PC-3 (cell line): ENCODE measurements around the gene SLC10A7. TPM values are rescaled to one million over a fixed set of nuclear protein-coding genes. Genes with fewer than 3 reads are reported as not detected.
A peak's percentile ranks its signal among the peaks of the same experiment; 100 is the strongest.

Source experiments
- ATAC-seq: fragments of 200-7000 bp; cut with Tn5 transposase; 2 replicates; pipeline ENCODE4 v1.9.1; 2020; ENCODE audit warnings: mild to moderate bottlenecking, moderate library complexity
- BruUV-seq: library from RNA; stranded (reverse); fragments of 400-500 nt; replicated peaks from 2 replicates; lab custom pipeline; 2021; lab: Mats Ljungman, UMichigan
- CTCF ChIA-PET: fragments of 300-600 bp; sonication (Branson Sonifier 250); formaldehyde crosslinking; loops from one replicate; lab custom pipeline; 2022; ENCODE audit warnings: antibody characterized with exemption; lab: Charles Lee
- POLR2A ChIA-PET: fragments of 300-600 bp; sonication (Branson Sonifier 250); formaldehyde crosslinking; loops from one replicate; lab custom pipeline; 2022; ENCODE audit warnings: antibody characterized with exemption; ENCODE audit not compliant: unreplicated experiment; lab: Charles Lee
- DNase-seq: peaks from one replicate; pipeline ENCODE4 v3.0.0-alpha.2; 2015
- H2AFZ ChIP-seq: fragments of 300-600 bp; sonication (generic); 2 replicates; pipeline ENCODE4 v1.6.0; 2016; ENCODE audit warnings: antibody characterized with exemption, low read length
- H3F3A ChIP-seq: fragments of 300-600 bp; sonication (generic); one replicate; pipeline ENCODE4 v1.6.0; 2017; ENCODE audit warnings: antibody characterized with exemption, low read length, control low read depth, mild to moderate bottlenecking; ENCODE audit not compliant: unreplicated experiment
- H3K27ac ChIP-seq: fragments of 300-600 bp; sonication (generic); 2 replicates; pipeline ENCODE4 v1.5.1; 2016; ENCODE audit warnings: mild to moderate bottlenecking, low read length
- H3K27me3 ChIP-seq: fragments of 300-600 bp; sonication (generic); 2 replicates; pipeline ENCODE4 v1.6.1; 2016; ENCODE audit warnings: low read length, mixed read lengths
- H3K36me3 ChIP-seq: fragments of 300-600 bp; sonication (generic); 2 replicates; pipeline ENCODE4 v1.6.1; 2016; ENCODE audit warnings: low read depth, mixed run types, low read length, mixed read lengths
- H3K4me1 ChIP-seq: fragments of 300-600 bp; sonication (generic); 2 replicates; pipeline ENCODE4 v1.5.1; 2016; ENCODE audit warnings: low read length; ENCODE audit not compliant: insufficient read depth
- H3K4me2 ChIP-seq: fragments of 300-600 bp; sonication (generic); 2 replicates; pipeline ENCODE4 v1.6.0; 2016; ENCODE audit warnings: low read length
- H3K4me3 ChIP-seq: fragments of 300-600 bp; sonication (generic); 2 replicates; pipeline ENCODE4 v1.5.1; 2016; ENCODE audit warnings: mild to moderate bottlenecking, low read length, mixed read lengths
- H3K79me2 ChIP-seq: fragments of 300-600 bp; sonication (generic); 2 replicates; pipeline ENCODE4 v1.6.1; 2017; ENCODE audit warnings: low read length, mixed read lengths
- H3K9ac ChIP-seq: fragments of 300-600 bp; sonication (generic); 2 replicates; pipeline ENCODE4 v1.6.0; 2016; ENCODE audit warnings: mild to moderate bottlenecking, low read length
- H3K9me2 ChIP-seq: fragments of 300-600 bp; sonication (generic); replicated peaks from 2 replicates; pipeline ENCODE4 v1.6.1; 2016; ENCODE audit warnings: mixed run types, low read length, mixed read lengths
- H3K9me3 ChIP-seq: fragments of 300-600 bp; sonication (generic); 2 replicates; pipeline ENCODE4 v1.6.1; 2016; ENCODE audit warnings: low read length, mixed read lengths
- H4K20me1 ChIP-seq: fragments of 300-600 bp; sonication (generic); 2 replicates; pipeline ENCODE4 v1.6.1; 2016; ENCODE audit warnings: low read length, mixed read lengths
- EZH2 ChIP-seq: fragments of 300-600 bp; sonication (generic); IDR thresholded peaks from one replicate; pipeline ENCODE4 v1.6.1; 2017; ENCODE audit warnings: antibody characterized with exemption, mild to moderate bottlenecking, low read length; ENCODE audit not compliant: unreplicated experiment
- EZH2phosphoT487 ChIP-seq: fragments of 300-600 bp; sonication (generic); IDR thresholded peaks from 2 replicates; pipeline ENCODE4 v1.6.1; 2018; ENCODE audit warnings: mild to moderate bottlenecking, antibody characterized with exemption, low read length, borderline replicate concordance
- intact Hi-C: fragments of 100-400 bp; cut with micrococcal nuclease; formaldehyde crosslinking; loops from 2 replicates; pipeline ENCODE4 v1.9.0; 2023
- total RNA-seq: library from RNA; depleted of rRNA; stranded (reverse); fragments of >200 nt; gene quantifications from 2 replicates; pipeline ENCODE4 v1.2.3, GENCODE V29; 2014
- TF ChIP-seq, protein P1 (sequence below): fragments of 300-600 bp; sonication (generic); conservative IDR thresholded peaks from 2 replicates; pipeline ENCODE4 v1.5.1; 2017; ENCODE audit warnings: antibody characterized with exemption, low read depth, mild to moderate bottlenecking, low read length

The SLC10A7 gene
- total RNA-seq, 1 experiment from 2014 or later = 9.1 TPM

DNA sequence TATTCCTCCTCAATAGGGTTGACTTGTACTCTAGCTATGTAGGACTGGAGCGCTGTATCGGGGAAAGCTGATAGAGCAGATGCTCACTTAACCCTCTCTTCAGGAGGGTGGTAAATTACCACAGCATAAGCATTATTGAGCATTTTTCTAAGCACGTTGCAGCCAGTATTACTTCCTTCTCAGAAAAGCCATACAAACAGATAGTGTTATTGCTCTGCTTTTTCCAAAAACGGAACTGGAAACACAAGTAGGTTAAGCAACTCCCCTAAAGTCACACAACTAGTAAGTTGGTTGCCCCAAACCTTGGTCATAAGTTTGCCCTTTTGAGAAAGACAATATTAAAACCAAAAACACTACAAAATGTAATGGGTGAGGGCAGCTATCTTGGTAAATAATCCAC, 233.5 kb downstream of the SLC10A7 start:
- Histone ChIP-seq H3K9me3 (no peaks in the 10 kb centered on the region), H3K4me2 (no peak overlapping the region), H3K27ac (no peak overlapping the region), H3K36me3 (no peaks in the 10 kb centered on the region), H3K4me3 (no peak overlapping the region), H3K9ac (no peak overlapping the region), H3K27me3 (no peaks in the 10 kb centered on the region), H3K9me2 (no peaks in the 10 kb centered on the region), H3F3A (no peaks in the 10 kb centered on the region), H2AFZ (no peak overlapping the region), H3K4me1 (no peaks in the 10 kb centered on the region), H3K79me2 (no peaks in the 10 kb centered on the region), H4K20me1 (no peaks in the 10 kb centered on the region)
- CTCF ChIA-PET = no interaction called here
- ATAC-seq (no peak), DNase-seq (no peak)
- intact Hi-C loops = no loop called here
- POLR2A ChIA-PET = interaction anchor here (0.7 kb wide), 1 partner anchor 19 kb away, joined by 4 read pairs; no protein-coding TSS in a partner anchor
- TF ChIP-seq EZH2 = no peak
- no TSS peak for BruUV-seq

DNA sequence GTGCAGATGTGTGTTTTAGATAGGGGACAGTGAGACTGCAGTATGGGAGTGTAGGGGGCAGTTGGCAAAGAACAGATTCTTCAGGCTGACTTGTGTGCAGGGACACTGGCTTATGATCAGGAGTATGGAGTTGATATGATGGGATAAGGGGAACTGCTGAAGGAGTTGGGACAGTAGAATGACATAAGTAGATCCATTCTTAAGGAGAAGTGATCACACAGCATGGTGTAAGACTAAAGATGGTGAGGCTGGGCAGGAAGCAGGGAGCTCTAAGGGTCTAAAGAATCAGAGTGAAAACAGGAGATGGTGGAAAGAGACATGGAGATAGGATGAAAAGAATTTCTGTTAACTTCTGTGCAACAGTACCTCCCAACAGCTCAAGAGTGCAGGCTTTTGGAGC, 236.7 kb downstream of the SLC10A7 start:
- no TSS peak for BruUV-seq
- H3K4me3 ChIP-seq = no peak overlapping the region

DNA sequence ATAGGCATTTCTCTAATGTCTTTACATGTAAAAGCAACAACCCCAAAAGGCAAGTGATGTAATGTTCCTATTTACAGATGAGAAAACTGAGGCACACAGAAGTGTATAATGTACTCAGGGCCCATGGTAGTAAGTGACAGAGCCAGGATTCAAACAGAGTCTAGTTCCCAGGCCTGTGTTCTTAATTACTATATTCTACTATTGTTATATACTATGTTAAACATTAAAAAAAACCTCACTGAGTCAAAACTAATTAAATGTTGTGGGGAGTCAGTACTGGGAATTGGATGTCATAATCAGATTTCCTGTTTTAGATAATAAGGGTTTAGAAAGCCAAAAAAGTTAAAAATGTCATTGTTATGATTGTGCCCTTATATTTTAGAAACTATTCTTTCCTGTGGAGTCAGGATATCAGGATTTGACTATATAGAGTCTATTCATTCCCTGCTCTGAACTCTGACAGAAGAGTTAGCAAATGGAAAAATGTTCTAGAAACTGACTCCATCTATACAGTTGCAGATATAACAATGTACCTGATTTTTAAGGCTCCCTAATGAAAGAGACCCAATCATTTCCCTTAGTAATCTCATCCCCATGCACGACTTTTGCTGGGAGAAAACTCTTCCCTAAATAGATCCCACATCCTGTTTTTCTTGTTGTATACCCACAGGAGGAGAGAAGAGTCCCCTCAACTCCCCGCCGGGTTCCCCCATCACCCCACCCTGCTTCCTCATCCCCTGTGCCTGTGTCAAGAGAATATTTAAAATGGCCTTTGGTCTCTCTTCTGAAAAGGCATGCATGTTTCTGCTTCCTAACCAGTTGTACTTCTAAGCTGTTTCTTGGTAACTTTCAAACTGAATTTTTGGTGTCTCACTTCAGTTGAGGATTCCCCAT, 237.7 kb downstream of the SLC10A7 start:
- intact Hi-C loops = no loop called here
- H3K4me2 ChIP-seq = no peak overlapping the region

More for the DNA sequence above, 236.7 kb downstream of the SLC10A7 start:
- no peaks in the 10 kb centered on the region for H3K4me1 ChIP-seq
- intact Hi-C loops = no loop called here
- no peaks in the 10 kb centered on the region for H3K27me3 ChIP-seq
- no peaks in the 10 kb centered on the region for H3F3A ChIP-seq
- H4K20me1 ChIP-seq = no peaks in the 10 kb centered on the region
- no peaks in the 10 kb centered on the region for H3K9me3 ChIP-seq
- no peaks in the 10 kb centered on the region for H3K79me2 ChIP-seq
- ChIA-PET POLR2A (no interaction called here), CTCF (no interaction called here)
- no peak overlapping the region for H3K4me2 ChIP-seq
- H2AFZ ChIP-seq = no peak overlapping the region
- no peak overlapping the region for H3K9ac ChIP-seq
- H3K9me2 ChIP-seq = no peaks in the 10 kb centered on the region
- DNase-seq (no peak), ATAC-seq (no peak)
- TF ChIP-seq, protein P1, sequence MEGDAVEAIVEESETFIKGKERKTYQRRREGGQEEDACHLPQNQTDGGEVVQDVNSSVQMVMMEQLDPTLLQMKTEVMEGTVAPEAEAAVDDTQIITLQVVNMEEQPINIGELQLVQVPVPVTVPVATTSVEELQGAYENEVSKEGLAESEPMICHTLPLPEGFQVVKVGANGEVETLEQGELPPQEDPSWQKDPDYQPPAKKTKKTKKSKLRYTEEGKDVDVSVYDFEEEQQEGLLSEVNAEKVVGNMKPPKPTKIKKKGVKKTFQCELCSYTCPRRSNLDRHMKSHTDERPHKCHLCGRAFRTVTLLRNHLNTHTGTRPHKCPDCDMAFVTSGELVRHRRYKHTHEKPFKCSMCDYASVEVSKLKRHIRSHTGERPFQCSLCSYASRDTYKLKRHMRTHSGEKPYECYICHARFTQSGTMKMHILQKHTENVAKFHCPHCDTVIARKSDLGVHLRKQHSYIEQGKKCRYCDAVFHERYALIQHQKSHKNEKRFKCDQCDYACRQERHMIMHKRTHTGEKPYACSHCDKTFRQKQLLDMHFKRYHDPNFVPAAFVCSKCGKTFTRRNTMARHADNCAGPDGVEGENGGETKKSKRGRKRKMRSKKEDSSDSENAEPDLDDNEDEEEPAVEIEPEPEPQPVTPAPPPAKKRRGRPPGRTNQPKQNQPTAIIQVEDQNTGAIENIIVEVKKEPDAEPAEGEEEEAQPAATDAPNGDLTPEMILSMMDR = no peak
- TF ChIP-seq EZH2phosphoT487 (no peak), EZH2 (no peak)
- no peak overlapping the region for H3K27ac ChIP-seq
- no peaks in the 10 kb centered on the region for H3K36me3 ChIP-seq

More for the DNA sequence above, 237.7 kb downstream of the SLC10A7 start:
- H3K9ac ChIP-seq = no peak overlapping the region
- no peaks in the 10 kb centered on the region for H3K9me3 ChIP-seq
- no peak overlapping the region for H3K4me3 ChIP-seq
- no peak for DNase-seq
- H3K27me3 ChIP-seq = no peaks in the 10 kb centered on the region
- no TSS peak for BruUV-seq
- H3K79me2 ChIP-seq = no peaks in the 10 kb centered on the region
- TF ChIP-seq, protein P1 = no peak
- TF ChIP-seq EZH2 (no peak), EZH2phosphoT487 (no peak)
- ATAC-seq = peak; percentile 33; the same call in 1 of the 2 replicates
- H3K27ac ChIP-seq = no peak overlapping the region
- POLR2A ChIA-PET = no interaction called here
- no peaks in the 10 kb centered on the region for H3K4me1 ChIP-seq
- CTCF ChIA-PET = no interaction called here
- no peaks in the 10 kb centered on the region for H3K9me2 ChIP-seq
- H2AFZ ChIP-seq = no peak overlapping the region
- no peaks in the 10 kb centered on the region for H3F3A ChIP-seq
- no peaks in the 10 kb centered on the region for H4K20me1 ChIP-seq
- no peaks in the 10 kb centered on the region for H3K36me3 ChIP-seq
